Measurements from ENCODE around the gene ANKS1B.

- TF ChIP-seq YY1 (IDR thresholded peaks at IDR 0.05; ENCODE audit: low read depth) (no peak), TAF1 (IDR thresholded peaks at IDR 0.05; ENCODE audit: low read depth) (no peak), FOXM1 (IDR thresholded peaks at IDR 0.05; ENCODE audit: borderline replicate concordance, low read depth) (no peak), CREB1 (IDR thresholded peaks at IDR 0.05; ENCODE audit: low read depth) (no peak)
Observed at GRCh38 chr12:98799146-98799810, 1185.5 kb downstream of the ANKS1B start.
